ENCODE results near the gene ACTMAP. TPM values are rescaled to one million over a fixed set of nuclear protein-coding genes. Genes with fewer than 3 reads are reported as not detected.
A peak's percentile ranks its signal among the peaks of the same experiment; 100 is the strongest.

The ACTMAP gene
- total and polyA plus RNA-seq, 2 of the 13 experiments (the other 11 are each of a cell fraction or from before 2014, with no cell fraction given): 2.2 to 7.9 TPM

DNA sequence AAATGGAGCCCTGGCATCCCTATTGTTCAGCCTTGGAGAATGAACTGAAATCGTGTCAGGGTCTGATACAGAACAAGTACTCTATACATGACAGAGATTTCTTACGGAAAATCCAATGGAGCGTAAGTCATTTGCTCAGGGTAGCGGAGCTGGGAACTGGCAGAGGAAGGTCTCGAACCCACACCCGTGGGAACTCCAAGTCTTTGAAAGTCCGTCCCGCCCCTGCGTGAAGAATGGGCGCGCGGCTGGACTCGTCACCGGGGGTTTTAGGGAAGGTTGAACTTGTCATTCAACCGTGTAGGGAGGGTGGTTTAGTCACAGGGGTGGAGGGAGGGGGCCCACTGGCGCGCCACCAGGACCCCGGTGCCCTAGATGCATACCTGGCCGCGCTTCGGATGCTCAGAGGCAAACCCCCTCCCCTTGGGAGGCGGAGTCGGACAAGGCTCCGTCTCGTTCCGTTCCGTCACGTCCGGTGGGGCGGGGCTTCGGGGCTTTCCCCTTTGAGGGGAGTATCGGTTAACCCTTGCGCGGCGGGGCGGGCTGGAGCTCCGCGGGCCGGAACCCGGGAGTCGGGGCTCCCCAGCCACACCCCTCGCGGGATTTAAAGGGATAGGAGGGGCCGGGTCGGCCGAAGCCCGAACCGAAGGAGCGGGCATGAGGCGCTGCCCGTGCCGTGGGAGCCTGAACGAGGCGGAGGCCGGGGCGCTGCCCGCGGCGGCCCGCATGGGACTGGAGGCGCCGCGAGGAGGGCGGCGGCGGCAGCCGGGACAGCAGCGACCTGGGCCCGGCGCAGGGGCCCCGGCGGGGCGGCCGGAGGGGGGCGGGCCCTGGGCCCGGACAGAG, 33.6 kb downstream of the ACTMAP start, which contains the start of the genes COQ8B and ITPKC (continued):
- TF ChIP-seq, protein P1, sequence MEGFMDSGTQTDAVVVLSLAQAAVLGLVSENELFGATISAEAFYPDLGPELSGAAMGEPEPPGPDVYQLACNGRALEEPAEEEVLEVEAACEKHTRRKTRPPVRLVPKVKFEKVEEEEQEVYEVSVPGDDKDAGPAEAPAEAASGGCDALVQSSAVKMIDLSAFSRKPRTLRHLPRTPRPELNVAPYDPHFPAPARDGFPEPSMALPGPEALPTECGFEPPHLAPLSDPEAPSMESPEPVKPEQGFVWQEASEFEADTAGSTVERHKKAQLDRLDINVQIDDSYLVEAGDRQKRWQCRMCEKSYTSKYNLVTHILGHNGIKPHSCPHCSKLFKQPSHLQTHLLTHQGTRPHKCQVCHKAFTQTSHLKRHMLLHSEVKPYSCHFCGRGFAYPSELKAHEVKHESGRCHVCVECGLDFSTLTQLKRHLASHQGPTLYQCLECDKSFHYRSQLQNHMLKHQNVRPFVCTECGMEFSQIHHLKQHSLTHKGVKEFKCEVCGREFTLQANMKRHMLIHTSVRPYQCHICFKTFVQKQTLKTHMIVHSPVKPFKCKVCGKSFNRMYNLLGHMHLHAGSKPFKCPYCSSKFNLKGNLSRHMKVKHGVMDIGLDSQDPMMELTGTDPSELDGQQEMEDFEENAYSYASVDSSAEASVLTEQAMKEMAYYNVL (CRISPR knock-in tag; IDR thresholded peaks at IDR 0.05; ENCODE audit: borderline replicate concordance): peak; percentile 63; the same call in 1 of the 2 replicates
- TF ChIP-seq ZNF556 (CRISPR knock-in tag; IDR thresholded peaks at IDR 0.05; ENCODE audit: borderline replicate concordance) (no peak), RFX1 (IDR thresholded peaks at IDR 0.05) (no peak), ZNF644 (CRISPR knock-in tag; IDR thresholded peaks at IDR 0.05; ENCODE audit: low read depth) (no peak), BHLHE40 (IDR thresholded peaks at IDR 0.05; ENCODE audit: low read length) (no peak), FOXC1 (CRISPR knock-in tag; IDR thresholded peaks at IDR 0.05; ENCODE audit: borderline replicate concordance) (no peak), TCF7 (IDR thresholded peaks at IDR 0.05; ENCODE audit: low read depth) (no peak), MXD1 (CRISPR knock-in tag; IDR thresholded peaks at IDR 0.05) (no peak), ZSCAN21 (CRISPR knock-in tag; IDR thresholded peaks at IDR 0.05; ENCODE audit: borderline replicate concordance) (no peak), ZBED4 (CRISPR knock-in tag; IDR thresholded peaks at IDR 0.05; ENCODE audit: borderline replicate concordance) (peak; percentile 83), MEIS2 (CRISPR knock-in tag; IDR thresholded peaks at IDR 0.05) (no peak), ZNF460 (CRISPR knock-in tag; IDR thresholded peaks at IDR 0.05; ENCODE audit: borderline replicate concordance) (no peak; the same call in 1 of the 2 replicates), ZFYVE20 (CRISPR knock-in tag; IDR thresholded peaks at IDR 0.05; ENCODE audit: borderline replicate concordance, low read depth) (no peak), MBD4 (IDR thresholded peaks at IDR 0.05; ENCODE audit: borderline replicate concordance, low read length) (no peak), FIP1L1 (IDR thresholded peaks at IDR 0.05; ENCODE audit: borderline replicate concordance, insufficient read depth, low read depth, low read length) (no peak), SMYD3 (CRISPR knock-in tag; IDR thresholded peaks at IDR 0.05) (no peak)
- TF ChIP-seq, protein P2, sequence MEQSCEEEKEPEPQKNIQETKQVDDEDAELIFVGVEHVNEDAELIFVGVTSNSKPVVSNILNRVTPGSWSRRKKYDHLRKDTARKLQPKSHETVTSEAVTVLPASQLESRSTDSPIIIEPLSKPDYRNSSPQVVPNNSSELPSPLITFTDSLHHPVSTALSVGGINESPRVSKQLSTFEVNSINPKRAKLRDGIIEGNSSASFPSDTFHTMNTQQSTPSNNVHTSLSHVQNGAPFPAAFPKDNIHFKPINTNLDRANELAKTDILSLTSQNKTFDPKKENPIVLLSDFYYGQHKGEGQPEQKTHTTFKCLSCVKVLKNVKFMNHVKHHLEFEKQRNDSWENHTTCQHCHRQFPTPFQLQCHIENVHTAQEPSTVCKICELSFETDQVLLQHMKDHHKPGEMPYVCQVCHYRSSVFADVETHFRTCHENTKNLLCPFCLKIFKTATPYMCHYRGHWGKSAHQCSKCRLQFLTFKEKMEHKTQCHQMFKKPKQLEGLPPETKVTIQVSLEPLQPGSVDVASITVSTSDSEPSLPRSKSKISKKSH (CRISPR knock-in tag; IDR thresholded peaks at IDR 0.05; ENCODE audit: borderline replicate concordance): no peak
- TF ChIP-seq, protein P3, sequence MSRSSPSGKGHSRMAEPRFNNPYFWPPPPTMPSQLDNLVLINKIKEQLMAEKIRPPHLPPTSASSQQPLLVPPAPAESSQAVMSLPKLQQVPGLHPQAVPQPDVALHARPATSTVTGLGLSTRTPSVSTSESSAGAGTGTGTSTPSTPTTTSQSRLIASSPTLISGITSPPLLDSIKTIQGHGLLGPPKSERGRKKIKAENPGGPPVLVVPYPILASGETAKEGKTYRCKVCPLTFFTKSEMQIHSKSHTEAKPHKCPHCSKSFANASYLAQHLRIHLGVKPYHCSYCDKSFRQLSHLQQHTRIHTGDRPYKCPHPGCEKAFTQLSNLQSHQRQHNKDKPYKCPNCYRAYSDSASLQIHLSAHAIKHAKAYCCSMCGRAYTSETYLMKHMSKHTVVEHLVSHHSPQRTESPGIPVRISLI (CRISPR knock-in tag; IDR thresholded peaks at IDR 0.05; ENCODE audit: borderline replicate concordance): no peak
- TF ChIP-seq, protein P4, sequence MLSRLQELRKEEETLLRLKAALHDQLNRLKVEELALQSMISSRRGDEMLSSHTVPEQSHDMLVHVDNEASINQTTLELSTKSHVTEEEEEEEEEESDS (CRISPR knock-in tag; IDR thresholded peaks at IDR 0.05; ENCODE audit: borderline replicate concordance): 0 out of 2 replicates have a peak, but pooled peaks have one; percentile 28
